Naive thymus-derived CD8-positive, alpha-beta T cell (primary cell): ENCODE measurements around the gene PCNX2. TPM values are rescaled to one million over a fixed set of nuclear protein-coding genes. Genes with fewer than 3 reads are reported as not detected.

Experiments
- ATAC-seq, 2 donors: fragments of 150-1000 bp; cut with Tn5 transposase in 1 of 2; sonication (Bioruptor Pico), chemical (Tn5 transposase) in 1 of 2; 1 replicate in 1 of 2; 2 replicates in 1 of 2; pipeline ENCODE4 v1.10.0; 2021; ENCODE audit warnings: mild to moderate bottlenecking in 2 of 2, moderate library complexity in 2 of 2
- POLR2A ChIA-PET: fragments of 350-600 bp; sonication (Branson Sonifier 250); formaldehyde crosslinking; loops from one replicate; lab custom pipeline; 2021; ENCODE audit warnings: antibody characterized with exemption; lab: Charles Lee
- DNase-seq, 10 donors: peaks; one replicate each; pipeline versions ENCODE4 v3.0.0 to v3.0.0-alpha.2; 2020 to 2022
- H3K27ac Mint-ChIP-seq, 10 donors: one replicate each; pipeline ENCODE4 v1.8.0; 2020 to 2022; ENCODE audit warnings: mild to moderate bottlenecking in 10 of 10, mixed read lengths in 10 of 10, moderate library complexity in 4 of 10, inconsistent platforms in 1 of 10
- H3K27me3 Mint-ChIP-seq, 5 donors: one replicate each; pipeline ENCODE4 v1.8.0; 2021 to 2022; ENCODE audit warnings: mixed read lengths in 5 of 5
- H3K36me3 Mint-ChIP-seq, 3 donors: one replicate each; pipeline ENCODE4 v1.8.0; 2020 to 2022; ENCODE audit warnings: mixed read lengths in 3 of 3, mild to moderate bottlenecking in 2 of 3, inconsistent platforms in 1 of 3
- H3K4me1 Mint-ChIP-seq, 4 donors: one replicate each; pipeline ENCODE4 v1.8.0; 2021 to 2022; ENCODE audit warnings: mixed read lengths in 4 of 4
- H3K4me3 Mint-ChIP-seq, 10 donors: one replicate each; pipeline ENCODE4 v1.8.0; 2020 to 2022; ENCODE audit warnings: mild to moderate bottlenecking in 10 of 10, mixed read lengths in 10 of 10, moderate library complexity in 6 of 10, inconsistent platforms in 1 of 10
- H3K9me3 Mint-ChIP-seq, 9 donors: one replicate each; pipeline ENCODE4 v1.8.0; 2020 to 2022; ENCODE audit warnings: mixed read lengths in 9 of 9, mild to moderate bottlenecking in 3 of 9, inconsistent platforms in 1 of 9, moderate library complexity in 1 of 9
- polyA plus RNA-seq, 3 donors: library from polyadenylated mRNA; unstranded; fragments of 300-500 nt; fragmentation: Illumina TruSeq; gene quantifications; one replicate each; pipeline ENCODE4 v1.2.3, GENCODE V29; 2021
- total RNA-seq, 8 experiments: library from RNA in 2 of 8; stranded (reverse) in 2 of 8; gene quantifications; one replicate each; pipeline ENCODE4 v1.2.3 and lab custom pipeline; 2021 to 2026

The PCNX2 gene
- total and polyA plus RNA-seq, 5 experiments from 2014 or later: 2.2 to 54.8 (median 6.9) TPM

DNA sequence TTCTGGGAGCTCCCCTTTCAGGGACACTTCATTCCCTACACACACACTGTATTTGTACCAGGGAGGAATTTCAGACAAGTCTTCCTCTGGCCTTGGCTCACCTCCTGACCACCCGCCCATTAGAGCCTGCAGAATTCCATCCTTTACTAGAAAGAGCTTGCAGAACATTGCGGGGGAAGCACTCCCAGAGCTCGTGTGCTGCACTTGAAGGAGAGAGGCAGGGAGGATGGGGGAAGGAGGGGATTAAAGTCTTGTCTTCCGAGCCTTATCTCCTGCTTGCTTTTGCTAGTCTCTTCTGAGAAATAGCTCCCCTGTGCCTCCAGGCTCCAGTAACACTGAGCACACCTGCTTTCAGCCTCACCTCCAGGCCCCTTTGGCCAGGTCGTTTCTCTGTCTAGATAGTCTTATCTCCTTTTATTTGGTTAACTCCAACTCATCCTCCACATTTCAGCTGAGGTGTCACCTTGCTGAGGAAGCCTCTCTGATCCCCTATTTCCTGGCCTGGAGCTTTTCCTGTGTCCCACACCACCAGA is 62.0 kb downstream of the PCNX2 start:
- ATAC-seq (no peak), DNase-seq (no peak)
- H3K9me3 Mint-ChIP-seq: no peaks in the 10 kb centered on the region
- no peaks in the 10 kb centered on the region for H3K4me1 Mint-ChIP-seq
- peaks cover 5 to 54% (median 25%) of the 10 kb centered on the region in 3 donors for H3K36me3 Mint-ChIP-seq
- POLR2A ChIA-PET: no interaction called here
- H3K27me3 Mint-ChIP-seq: no peaks in the 10 kb centered on the region
- no peak overlapping the region for H3K4me3 Mint-ChIP-seq
- peak overlapping the region in 1 of 10 donors; percentile 53 for H3K27ac Mint-ChIP-seq

DNA sequence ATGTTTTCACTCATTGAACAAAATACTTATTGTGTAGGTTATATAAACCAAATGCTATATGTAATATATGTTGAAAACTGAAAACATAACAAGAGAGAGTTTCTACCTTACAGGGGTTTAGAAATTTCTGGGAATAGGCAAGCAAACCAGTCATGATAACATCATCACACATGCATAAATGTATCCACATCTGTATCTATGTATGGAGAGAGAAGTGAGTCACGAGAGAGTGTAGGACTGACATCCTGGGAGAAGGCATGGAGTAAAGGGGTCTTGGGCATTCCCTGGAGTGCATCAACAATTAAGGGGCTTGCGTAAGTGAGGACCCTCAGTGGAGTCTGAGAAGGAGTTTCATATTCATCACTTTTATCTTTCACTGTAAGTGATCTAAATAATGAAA is 65.5 kb downstream of the PCNX2 start:
- Mint-ChIP-seq H3K4me3 (no peak overlapping the region), H3K36me3 (peaks cover 4 to 48% (median 17%) of the 10 kb centered on the region in 3 donors), H3K27ac (no peak overlapping the region), H3K9me3 (no peaks in the 10 kb centered on the region), H3K4me1 (no peaks in the 10 kb centered on the region), H3K27me3 (no peaks in the 10 kb centered on the region)
- no peak for DNase-seq
- POLR2A ChIA-PET: no interaction called here
- ATAC-seq: no peak

DNA sequence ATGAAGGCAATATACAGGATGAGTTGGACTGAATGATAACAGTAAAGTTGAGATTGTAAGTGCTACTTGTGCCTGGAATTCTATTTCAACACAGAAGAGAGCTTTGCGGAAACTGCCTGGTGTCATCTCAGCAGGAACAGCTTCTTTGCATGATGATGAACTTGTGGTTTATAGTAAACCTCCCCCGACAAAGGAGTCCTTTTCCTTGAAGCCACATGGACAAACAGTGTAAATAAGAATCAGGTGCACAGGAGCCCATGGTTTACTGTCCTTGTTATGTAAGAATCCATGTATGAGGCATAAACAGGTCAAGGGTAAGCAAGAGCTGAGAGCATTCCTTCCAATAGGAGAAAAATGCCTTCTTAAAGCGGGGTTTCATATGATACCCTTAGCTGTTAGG is 66.2 kb downstream of the PCNX2 start:
- Mint-ChIP-seq H3K36me3 (peaks cover 4 to 47% (median 17%) of the 10 kb centered on the region in 3 donors), H3K27ac (no peak overlapping the region), H3K4me3 (no peak overlapping the region), H3K9me3 (no peaks in the 10 kb centered on the region), H3K4me1 (no peaks in the 10 kb centered on the region), H3K27me3 (no peaks in the 10 kb centered on the region)
- POLR2A ChIA-PET: no interaction called here
- no peak for DNase-seq
- ATAC-seq: no peak

DNA sequence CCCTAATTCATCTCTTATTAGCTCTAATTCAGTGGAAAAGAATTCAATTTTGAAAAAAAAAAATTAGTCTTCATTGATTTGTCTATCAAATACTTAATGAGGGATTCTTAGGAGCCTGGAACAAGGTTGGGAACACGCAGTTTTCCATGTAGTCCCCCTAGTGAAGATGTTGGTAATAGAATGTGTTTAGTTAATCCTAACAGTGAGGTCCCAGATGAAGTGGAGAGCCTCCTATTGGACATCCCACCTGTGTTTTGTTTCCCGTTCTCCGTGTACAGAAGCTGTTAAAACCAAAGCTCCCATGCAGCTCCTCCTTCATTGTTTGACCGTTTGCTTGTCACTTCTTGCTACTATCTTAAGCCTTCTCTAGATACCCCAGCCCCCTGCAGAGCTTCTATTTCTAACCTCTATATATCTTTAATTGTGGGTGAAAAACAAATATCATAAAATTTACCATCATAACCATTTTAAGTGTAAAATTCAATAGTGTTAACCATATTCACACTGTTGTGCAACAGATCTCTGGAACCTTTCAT is 67.5 kb downstream of the PCNX2 start:
- peaks cover 4 to 40% (median 14%) of the 10 kb centered on the region in 3 donors for H3K36me3 Mint-ChIP-seq
- POLR2A ChIA-PET: no interaction called here
- H3K27me3 Mint-ChIP-seq: no peaks in the 10 kb centered on the region
- DNase-seq (no peak), ATAC-seq (no peak)
- H3K4me3 Mint-ChIP-seq: no peak overlapping the region
- no peaks in the 10 kb centered on the region for H3K4me1 Mint-ChIP-seq
- no peaks in the 10 kb centered on the region for H3K9me3 Mint-ChIP-seq
- no peak overlapping the region for H3K27ac Mint-ChIP-seq

DNA sequence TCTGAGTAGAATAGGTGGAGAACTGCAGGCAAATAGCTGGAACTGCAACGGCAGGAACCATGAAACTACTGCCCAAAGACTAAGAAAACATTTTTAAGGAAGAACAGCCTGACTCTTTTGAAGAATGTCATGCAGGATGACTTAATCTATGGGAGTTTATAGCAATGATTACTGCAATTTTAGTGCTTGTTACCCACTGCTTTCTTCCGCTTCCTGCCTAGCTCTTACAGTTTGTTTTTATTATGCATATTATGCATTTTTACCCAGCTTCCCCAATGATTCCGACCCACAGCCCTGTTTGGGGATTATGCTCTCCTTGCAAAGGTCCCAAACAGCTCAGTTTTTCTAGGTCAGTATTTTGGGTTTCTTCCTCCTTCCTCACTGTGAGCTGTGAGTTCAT is 71.2 kb downstream of the PCNX2 start:
- no peak for DNase-seq

DNA sequence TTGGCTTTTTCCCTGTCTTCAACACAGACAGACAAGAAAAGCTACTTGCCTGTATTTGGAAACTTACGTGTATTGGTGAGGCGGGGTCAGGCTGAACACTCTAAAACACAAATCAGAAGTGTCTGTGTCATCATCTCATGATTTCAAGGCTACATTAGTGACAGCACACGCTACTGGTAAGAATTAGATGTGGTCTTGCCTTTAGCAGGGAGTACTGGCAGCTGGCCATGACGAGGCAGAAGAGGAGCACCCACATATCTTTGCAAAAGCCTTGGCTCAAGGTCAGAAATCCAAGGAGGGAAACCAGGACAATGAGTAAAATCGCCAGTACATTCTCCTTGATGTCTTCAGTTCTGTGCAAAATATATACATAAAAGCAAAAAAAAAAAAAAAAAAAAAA is 77.7 kb downstream of the PCNX2 start:
- Mint-ChIP-seq H3K4me3 (no peak overlapping the region), H3K9me3 (peaks cover 0 to 2% (median 0%) of the 10 kb centered on the region in 9 donors), H3K4me1 (peaks cover 0 to 5% (median 0%) of the 10 kb centered on the region in 4 donors), H3K27ac (no peak overlapping the region), H3K36me3 (peaks cover 0 to 22% (median 17%) of the 10 kb centered on the region in 3 donors), H3K27me3 (no peaks in the 10 kb centered on the region)
- ATAC-seq: no peak
- POLR2A ChIA-PET: no interaction called here
- DNase-seq: no peak

More for the DNA sequence above, 71.2 kb downstream of the PCNX2 start:
- no peak overlapping the region for H3K4me3 Mint-ChIP-seq
- no peaks in the 10 kb centered on the region for H3K27me3 Mint-ChIP-seq
- H3K27ac Mint-ChIP-seq: no peak overlapping the region
- peaks cover 4 to 27% (median 24%) of the 10 kb centered on the region in 3 donors for H3K36me3 Mint-ChIP-seq
- no peak for ATAC-seq
- no peaks in the 10 kb centered on the region for H3K4me1 Mint-ChIP-seq
- POLR2A ChIA-PET: no interaction called here
- H3K9me3 Mint-ChIP-seq: no peaks in the 10 kb centered on the region

DNA sequence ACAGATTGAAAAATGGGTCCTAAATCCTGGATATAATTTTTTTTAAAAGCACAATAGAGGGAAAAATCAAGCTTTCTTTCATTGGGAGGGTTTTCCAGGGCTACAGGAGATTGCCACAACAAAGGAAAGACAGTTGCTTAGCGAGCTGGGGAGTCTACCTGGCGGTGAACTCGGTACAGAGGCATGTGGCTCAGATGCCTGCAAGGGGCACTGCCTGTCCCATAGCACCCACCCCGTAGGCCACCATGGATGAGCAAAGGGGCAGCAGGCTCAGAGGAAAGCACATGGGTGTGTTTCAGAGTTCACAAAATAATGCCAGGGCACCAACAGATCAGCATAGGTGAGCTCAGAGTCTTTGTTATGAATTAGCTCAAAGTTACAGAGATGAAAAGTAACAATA is 79.5 kb downstream of the PCNX2 start:
- Mint-ChIP-seq H3K36me3 (peaks cover 0 to 31% (median 28%) of the 10 kb centered on the region in 3 donors), H3K4me3 (no peak overlapping the region), H3K27me3 (no peaks in the 10 kb centered on the region), H3K27ac (no peak overlapping the region), H3K9me3 (peaks cover 0 to 2% (median 0%) of the 10 kb centered on the region in 9 donors), H3K4me1 (peaks cover 0 to 5% (median 0%) of the 10 kb centered on the region in 4 donors)
- ATAC-seq (no peak), DNase-seq (no peak)
- POLR2A ChIA-PET: no interaction called here

DNA sequence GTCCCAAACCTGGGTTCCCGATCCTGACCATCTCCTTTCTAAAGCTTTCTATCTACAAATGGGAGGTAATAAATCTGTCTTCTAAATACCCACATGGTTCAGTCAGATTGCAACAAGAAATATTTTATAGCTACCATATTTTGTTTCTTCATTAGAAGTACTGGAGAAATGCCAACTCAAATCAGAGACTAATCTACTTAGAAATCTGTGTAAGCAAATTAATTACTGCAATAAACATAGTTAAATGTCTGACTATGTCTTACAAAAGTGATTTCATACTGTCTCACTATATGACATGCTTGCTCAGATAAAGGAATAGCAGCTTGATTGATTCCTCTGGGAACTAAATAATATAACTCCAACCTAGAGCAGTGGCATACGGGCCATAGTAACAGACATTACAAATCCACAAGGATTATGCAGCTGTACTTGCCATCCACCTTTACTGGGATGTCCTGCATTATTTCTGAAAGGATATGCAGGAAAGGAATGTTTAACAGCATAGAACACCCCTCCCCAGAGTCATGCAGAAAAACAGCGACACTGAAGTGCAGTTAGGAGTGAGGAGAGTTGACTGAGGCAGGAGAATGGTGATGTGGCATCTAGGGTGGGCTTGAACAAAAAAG is 80.3 kb downstream of the PCNX2 start:
- peaks cover 0 to 2% (median 0%) of the 10 kb centered on the region in 9 donors for H3K9me3 Mint-ChIP-seq
- H3K27ac Mint-ChIP-seq: peak overlapping the region in 1 of 10 donors; percentile 37
- peaks cover 0 to 5% (median 0%) of the 10 kb centered on the region in 4 donors for H3K4me1 Mint-ChIP-seq
- ATAC-seq: no peak
- peaks cover 0 to 30% (median 21%) of the 10 kb centered on the region in 3 donors for H3K36me3 Mint-ChIP-seq
- no peak for DNase-seq
- H3K4me3 Mint-ChIP-seq: no peak overlapping the region
- POLR2A ChIA-PET: interaction anchor here (0.6 kb wide), 1 partner anchor 11 kb away, joined by 4 read pairs; no protein-coding TSS in a partner anchor
- no peaks in the 10 kb centered on the region for H3K27me3 Mint-ChIP-seq

DNA sequence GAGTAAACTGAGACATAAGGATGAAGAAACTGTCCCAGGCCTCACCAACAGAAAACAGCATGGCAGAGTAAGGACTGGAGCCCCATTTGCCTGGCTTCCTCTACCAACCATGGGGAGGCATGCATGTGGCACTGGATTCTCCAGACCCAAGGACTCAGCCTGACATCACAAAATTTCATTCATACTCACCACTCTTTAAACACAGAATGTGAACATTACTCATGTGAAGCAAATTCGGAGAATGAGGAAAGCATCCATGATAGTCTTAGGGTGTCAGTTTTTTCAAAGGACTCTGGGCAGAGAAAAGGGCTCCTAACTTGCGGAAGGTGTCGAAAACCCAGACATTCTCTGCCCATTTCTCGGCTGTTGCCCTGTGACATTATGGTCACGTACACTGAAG is 83.9 kb downstream of the PCNX2 start:
- H3K9me3 Mint-ChIP-seq: no peaks in the 10 kb centered on the region
- H3K36me3 Mint-ChIP-seq: peaks cover 7 to 44% (median 25%) of the 10 kb centered on the region in 3 donors
- H3K27ac Mint-ChIP-seq: no peak overlapping the region
- DNase-seq (no peak), ATAC-seq (no peak)
- H3K27me3 Mint-ChIP-seq: no peaks in the 10 kb centered on the region
- no peak overlapping the region for H3K4me3 Mint-ChIP-seq
- POLR2A ChIA-PET: no interaction called here
- peaks cover 0 to 2% (median 0%) of the 10 kb centered on the region in 4 donors for H3K4me1 Mint-ChIP-seq

DNA sequence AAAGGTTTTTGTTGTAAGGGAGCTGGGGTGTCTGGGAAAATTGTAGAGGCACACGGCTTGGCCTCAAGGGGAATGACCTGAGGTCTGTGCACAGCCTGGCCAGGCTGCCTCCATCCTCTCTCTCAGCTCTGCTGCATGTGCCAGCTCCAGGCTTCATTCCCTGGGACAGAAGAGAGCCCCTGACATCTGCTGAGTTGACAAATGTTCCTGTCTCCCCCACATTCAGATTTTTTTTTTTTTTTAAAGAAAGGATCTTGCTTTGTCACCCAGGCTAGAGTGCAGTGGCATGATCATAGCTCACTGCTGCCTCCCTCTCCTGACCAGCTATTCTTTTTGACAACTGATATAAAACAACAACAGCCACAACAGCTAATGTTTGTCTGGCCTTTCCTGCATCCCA is 84.4 kb downstream of the PCNX2 start:
- H3K4me3 Mint-ChIP-seq: no peak overlapping the region
- no peak overlapping the region for H3K27ac Mint-ChIP-seq
- H3K36me3 Mint-ChIP-seq: peaks cover 7 to 46% (median 30%) of the 10 kb centered on the region in 3 donors
- peaks cover 0 to 2% (median 0%) of the 10 kb centered on the region in 4 donors for H3K4me1 Mint-ChIP-seq
- no peak for ATAC-seq
- no peaks in the 10 kb centered on the region for H3K9me3 Mint-ChIP-seq
- no peaks in the 10 kb centered on the region for H3K27me3 Mint-ChIP-seq
- DNase-seq: no peak
- POLR2A ChIA-PET: no interaction called here

DNA sequence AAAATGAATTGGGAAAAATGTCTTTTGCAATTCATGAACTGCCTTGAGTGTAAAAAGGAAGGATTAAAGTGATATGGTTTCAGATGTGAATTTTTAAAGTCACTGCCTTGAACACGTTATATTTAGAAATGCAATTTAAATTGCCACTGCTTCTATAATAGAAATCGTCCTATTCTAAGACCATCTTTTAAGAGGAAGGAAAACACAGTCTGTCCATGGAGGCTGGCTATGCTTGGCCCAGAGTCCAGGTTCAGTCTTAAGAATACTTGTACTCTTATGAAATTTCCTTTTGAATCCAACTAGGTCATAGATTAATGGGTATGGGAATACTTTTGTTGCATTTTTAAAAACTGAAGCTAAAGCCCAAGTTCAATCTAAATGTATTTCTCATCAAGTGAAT is 86.0 kb downstream of the PCNX2 start:
- Mint-ChIP-seq H3K4me3 (no peak overlapping the region), H3K4me1 (peaks cover 0 to 2% (median 0%) of the 10 kb centered on the region in 4 donors), H3K9me3 (no peaks in the 10 kb centered on the region), H3K36me3 (peaks cover 7 to 49% (median 35%) of the 10 kb centered on the region in 3 donors), H3K27me3 (no peaks in the 10 kb centered on the region), H3K27ac (peak overlapping the region in 1 of 10 donors; percentile 25)
- no peak for ATAC-seq
- no peak for DNase-seq
- POLR2A ChIA-PET: interaction anchor here (0.8 kb wide), 1 partner anchor 270 kb away, joined by 4 read pairs; no protein-coding TSS in a partner anchor

DNA sequence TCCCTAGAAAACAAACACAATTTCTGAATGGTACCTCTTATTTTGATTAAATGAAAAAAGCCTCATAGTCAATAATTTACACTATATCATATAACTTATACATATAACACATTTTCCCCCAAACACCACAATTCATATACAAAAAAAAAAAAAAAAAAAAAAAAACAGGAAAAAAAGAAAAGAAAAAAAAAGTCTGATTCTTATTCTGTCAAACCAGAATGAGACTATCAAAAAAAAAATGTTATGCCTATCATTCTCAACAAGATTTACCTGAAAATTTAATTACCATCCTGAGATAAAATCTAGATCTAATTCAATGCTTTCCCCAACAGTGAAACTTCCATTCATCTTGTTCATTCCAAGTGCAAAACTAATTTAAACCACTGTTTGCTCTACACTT is 86.8 kb downstream of the PCNX2 start:
- DNase-seq (no peak), ATAC-seq (no peak)
- no peaks in the 10 kb centered on the region for H3K9me3 Mint-ChIP-seq
- H3K27ac Mint-ChIP-seq: no peak overlapping the region
- POLR2A ChIA-PET: no interaction called here
- H3K36me3 Mint-ChIP-seq: peaks cover 7 to 51% (median 36%) of the 10 kb centered on the region in 3 donors
- H3K27me3 Mint-ChIP-seq: no peaks in the 10 kb centered on the region
- no peak overlapping the region for H3K4me3 Mint-ChIP-seq
- peaks cover 0 to 2% (median 0%) of the 10 kb centered on the region in 4 donors for H3K4me1 Mint-ChIP-seq

DNA sequence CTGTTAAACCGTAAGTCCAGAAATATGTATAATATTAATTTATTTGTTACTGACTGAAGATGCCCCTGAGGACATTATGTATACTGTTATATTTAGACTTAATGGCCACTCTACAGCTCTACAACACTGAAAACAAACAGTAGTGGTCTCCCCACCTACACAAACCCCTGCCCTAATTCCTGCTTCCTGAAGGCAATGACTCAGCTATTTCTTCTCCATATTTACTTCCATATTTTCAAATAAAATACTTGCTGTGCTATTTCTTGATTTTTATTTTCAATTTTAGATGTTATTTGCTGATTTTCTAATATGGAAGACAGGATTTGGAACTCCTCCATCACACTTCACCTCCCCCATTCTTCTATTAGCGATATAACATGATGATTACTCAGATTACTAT is 97.6 kb downstream of the PCNX2 start:
- DNase-seq (no peak), ATAC-seq (no peak)
- Mint-ChIP-seq H3K4me3 (no peak overlapping the region), H3K27me3 (no peaks in the 10 kb centered on the region), H3K36me3 (peaks cover 46 to 79% (median 76%) of the 10 kb centered on the region in 3 donors), H3K9me3 (peaks cover 0 to 40% (median 15%) of the 10 kb centered on the region in 9 donors), H3K27ac (no peak overlapping the region), H3K4me1 (no peaks in the 10 kb centered on the region)
- POLR2A ChIA-PET: no interaction called here
